ENCODE results near the gene KIAA1755.

KIAA1755 gene

DNA sequence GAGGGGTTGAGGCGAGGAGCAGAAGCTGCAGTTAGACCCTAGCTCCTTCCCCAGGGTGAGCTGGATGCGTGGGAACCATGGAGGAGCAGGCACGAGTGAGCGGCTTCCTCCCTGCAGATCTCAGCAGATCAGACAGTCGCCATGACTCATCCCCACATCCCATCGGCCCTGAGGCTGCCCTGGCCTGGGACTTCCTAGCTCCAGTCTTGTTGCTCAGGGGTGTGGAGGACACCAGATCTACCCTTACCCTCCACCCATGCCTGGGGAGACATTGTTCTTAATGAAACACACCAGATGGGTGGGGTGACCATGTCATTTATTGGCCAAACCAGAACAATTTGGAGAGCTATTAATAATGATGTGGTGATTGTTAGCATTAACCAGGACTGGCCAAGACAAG is 59.2 kb downstream of the KIAA1755 start:
- peak; percentile 75 for DNase-seq

DNA sequence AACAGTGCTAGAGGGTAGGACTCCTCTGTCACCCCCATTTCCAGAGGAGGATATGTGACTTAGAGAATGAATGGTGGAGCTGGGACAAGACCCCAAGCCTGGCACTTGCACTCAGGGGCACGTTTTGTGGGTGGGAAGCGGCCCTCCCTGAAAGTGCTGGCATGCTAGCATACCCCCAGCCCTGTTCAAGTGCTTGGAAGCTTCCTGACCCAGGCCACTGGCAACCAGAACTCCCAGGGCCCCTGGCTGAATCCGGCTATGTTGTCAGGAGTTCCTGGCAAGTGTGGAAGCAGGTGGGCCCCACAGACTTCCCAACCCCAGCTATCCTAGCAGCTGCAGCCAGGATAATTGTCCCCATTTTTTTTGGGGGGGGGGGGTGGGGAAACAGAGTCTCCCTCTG is 59.9 kb downstream of the KIAA1755 start:
- DNase-seq: no peak

DNA sequence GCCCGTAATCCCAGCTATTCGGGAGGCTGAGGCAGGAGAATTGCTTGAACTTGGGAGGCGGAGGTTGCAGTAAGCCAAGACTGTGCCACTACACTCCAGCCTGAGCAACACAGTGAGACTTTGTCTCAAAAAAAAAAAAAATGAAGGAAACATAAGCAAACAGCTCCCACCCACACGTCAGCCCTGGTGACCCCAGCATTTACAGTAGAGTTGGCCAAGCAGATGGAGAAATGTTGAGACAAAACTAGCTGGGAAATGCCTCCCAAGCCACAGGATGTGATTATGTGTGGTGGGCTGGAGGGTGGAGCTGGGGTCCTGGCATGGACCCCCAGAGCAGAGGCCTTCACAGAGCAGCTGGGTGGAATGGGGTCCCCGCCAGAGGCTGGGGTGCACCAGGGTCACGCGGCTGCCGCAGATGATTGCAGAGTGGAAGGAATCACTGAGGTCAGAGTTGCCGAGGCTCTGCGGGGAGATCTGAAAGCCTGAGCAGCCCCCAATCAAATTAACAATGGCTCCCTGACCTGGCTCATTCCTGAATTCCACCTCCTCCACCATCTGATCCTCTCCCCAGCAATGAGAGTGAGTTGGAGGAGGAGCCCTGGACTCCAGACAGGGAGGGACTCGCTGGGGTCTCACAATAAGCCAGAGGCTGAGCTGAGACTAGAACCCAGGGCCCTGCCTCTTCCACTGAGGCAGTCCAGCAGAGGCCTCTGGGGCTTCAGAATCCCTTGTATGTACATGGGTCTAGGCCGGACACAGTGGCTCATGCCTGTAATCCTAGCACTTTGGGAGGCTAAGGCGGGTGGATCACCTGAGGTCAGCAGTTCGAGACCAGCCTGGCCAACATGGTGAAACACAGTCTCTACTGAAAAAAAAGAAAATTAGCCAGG is 60.8 kb downstream of the KIAA1755 start:
- DNase-seq: no peak

DNA sequence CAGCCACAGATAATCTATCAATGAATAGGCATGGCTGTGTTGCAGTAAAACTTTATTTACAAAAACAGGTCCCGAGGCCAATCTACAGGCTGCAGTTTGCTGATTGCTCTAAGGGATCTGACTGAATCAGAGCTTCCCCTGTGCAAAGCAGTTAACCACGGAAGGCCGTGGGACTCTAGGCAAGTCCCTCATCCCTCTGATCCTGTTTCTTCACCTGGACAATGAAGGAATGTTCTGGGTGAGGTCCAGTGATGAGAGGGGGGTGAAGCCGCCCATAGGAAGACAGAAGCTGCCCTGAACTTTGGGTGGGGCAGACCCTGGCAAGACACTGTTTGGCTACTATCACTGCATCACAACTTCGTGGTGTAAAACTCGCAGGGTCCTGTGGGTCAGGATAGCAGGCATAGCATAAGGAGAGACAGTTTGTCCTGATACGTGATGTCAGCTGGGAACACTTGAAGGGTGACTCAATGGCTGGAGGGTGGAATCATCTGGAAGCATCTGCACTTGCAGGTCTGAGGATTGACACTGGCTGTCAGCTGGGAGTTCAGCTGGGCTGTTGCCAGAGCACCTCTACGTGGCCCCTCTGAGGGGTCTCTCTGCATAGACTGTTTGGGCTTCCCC is 62.2 kb downstream of the KIAA1755 start:
- DNase-seq: no peak

DNA sequence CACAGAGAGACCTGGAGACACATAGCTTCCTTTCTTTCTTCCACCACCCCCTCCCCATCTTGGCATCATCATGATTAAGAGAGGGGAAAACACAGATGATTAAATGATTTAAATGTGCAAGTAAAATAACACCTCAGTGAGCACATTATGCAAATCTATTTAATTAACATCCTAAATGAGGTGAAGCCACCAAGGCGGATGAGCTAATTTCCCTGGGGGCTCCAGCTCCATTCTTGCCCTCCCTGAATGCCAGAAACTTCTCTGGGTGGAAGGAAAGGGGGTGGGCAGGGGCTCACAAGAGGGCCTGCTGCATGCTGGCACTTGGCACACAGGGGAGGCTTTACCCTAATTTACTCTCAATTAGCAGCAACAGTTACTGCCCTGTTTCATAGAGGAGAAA is 62.9 kb downstream of the KIAA1755 start:
- no peak for DNase-seq

DNA sequence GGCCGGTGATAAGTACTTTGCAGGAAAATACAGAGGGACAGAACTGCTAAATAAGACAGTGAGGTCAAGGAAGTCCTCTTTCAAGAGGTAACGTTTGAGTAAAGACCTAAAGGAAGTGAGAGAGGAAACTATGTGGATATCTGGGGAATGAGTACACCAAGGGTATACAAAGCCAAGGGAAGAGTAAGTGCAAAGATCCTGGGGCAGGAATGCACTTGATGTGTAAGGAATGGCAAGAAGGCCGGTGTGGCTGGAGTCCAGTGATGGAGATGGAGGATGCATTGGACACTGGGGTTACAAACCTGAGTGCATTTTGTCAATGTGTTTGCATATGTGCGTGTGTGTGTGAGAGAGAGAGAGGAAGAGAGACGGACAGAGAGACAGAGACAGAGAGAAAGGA is 63.3 kb downstream of the KIAA1755 start:
- DNase-seq: no peak

DNA sequence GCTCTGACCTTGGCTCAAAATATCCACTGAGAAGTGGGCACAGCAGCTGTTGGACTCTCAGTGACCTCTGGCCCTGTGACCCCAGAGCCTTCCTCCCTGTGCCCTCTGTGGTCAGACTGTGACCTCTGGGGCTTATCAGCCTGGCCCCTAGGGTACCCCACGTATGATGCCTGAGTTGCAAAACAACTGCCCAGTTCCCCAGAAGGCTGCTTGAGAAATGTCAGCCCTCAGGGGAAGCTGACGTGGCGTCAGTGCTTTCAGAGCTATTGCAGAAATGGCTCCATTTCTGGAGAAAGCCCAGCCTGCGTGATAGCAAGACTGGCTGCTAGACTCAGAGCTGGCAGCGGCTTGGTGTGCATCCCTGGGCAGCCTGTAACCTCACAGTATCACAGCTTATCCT is 63.9 kb downstream of the KIAA1755 start:
- DNase-seq: peak; percentile 64

DNA sequence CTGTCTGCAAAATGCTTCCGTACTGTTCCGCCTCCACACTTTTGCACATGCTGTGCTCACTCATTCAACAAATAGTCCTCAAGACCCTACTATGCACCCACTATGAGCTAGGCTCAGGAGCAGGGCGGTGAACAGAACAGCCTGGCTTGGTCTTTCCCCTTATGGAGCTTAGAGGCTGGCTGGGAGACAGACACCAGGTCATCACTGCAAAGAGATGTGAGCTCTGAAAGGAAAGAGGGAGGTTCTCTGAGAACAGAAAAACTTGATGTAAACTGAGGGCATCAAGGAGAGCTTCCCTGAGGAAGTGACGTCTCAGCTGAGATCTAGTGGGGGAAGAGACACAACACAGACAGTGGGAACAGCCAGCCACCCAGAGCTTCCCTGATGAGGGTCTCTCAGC is 64.5 kb downstream of the KIAA1755 start:
- no peak for DNase-seq

DNA sequence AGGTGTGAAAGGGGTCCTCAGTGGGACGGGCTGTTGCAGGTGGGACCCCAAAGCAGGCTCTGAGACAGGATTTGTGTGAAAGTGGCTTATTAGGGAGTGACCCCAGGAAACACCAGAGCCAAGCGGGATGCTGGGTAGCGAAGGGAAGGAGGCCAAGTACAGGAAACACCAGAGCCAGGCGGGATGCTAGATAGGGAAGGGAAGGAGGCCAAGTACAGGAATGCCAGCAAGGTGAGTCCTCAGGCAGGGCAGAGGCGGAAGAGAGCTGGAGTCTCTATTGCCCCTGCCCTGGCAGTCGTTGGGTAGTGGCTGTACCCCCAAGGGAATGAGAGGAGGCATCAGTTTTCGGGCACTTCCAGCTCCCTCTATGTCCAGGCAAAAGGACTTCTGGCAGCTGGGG is 65.0 kb downstream of the KIAA1755 start:
- DNase-seq: no peak

DNA sequence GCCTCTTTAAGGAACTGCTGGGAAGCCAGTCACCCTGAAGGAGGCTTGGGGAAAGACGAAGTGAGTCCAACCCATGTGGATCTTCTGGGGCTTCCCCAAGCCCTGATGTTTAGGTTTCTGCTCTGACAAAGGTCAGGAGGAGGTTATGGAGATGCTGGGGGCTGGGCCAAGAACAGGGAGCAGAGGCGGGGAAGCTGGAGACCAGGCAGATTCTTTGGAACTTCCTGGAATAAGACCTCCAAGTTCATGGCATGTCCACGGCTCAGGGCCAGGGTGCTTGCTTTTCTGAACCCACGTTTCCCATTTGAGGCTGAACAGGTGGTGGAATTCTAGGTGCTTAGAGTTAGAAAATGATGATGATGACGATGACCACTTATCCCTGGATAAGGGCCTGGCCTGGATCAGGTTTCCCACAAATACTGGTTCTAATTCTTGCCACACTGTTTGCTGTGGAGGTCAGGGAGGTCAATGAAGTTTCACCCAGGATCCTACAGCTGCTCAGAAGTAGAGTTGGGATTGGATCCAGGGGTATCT is 65.5 kb downstream of the KIAA1755 start:
- DNase-seq: no peak

DNA sequence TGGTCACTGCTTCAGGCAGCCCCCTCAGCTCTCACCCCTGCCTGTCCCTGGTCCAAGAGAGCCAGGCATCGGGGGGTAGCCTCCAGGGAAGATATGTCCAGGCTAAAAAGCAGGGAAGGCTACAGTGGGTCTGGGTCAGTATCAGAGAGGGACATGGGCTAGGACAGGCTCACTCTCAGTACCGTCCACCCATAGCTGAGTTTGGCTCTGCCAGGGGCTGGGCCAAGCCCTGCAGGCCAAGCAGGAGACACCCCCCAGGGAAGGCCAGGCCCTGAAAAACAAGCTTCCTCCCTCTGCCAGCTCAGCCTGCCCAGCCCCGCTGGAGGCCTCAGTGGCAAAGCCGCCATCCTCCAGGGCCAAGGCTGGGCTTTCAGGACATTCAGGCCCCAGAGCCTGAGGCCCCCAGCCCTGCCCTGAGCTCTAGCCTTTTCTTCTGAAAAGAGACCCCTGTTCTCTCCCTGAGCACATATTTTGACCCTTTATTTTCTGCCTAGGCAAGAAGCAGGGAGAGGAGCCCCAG is 66.9 kb downstream of the KIAA1755 start:
- no peak for DNase-seq

DNA sequence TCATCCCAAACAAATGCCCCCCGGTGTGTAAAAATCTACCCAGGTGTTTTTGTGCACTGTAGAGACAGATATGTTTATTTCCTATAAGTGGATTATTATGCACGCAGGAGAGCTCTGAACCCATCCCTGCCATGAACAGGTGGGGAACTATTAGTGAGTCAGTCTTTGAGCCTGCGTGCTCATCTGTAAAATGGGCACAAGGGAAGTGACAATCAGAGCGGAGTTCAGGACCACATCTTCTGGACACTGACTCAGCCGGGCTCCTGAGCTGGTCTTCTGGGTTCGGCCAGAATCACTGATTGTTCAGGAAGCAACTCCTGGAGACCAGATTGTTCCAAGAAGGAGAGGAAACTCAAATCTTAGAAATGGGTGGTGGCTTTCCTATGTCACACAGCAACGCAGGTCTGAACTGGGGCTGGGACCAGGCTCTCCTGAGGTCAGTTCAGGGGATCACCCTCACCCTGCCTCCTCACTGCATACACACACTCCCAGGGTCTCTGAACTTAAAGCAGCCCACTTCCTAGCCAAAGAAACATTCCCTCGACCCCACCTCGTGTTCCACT is 68.1 kb downstream of the KIAA1755 start:
- no peak for DNase-seq

DNA sequence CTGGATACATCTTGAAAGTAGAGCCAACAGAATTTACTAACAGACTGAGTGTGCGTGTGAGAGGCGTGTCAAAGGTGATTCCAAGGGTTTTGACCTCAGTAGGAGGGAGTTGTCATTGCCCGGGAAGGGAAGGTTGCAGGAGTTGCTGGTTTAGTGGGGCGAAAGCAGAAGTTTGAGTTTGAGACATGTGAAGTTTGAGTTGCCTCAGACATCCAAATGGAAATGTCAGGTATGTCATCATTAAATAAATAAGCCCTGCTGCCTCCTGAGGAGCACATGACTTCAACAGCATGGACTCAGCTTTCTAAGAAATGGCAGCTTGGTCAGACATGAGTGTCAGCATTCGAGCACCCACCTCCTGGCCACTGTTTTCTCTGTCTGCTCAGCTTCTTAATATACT is 68.9 kb downstream of the KIAA1755 start:
- no peak for DNase-seq

DNA sequence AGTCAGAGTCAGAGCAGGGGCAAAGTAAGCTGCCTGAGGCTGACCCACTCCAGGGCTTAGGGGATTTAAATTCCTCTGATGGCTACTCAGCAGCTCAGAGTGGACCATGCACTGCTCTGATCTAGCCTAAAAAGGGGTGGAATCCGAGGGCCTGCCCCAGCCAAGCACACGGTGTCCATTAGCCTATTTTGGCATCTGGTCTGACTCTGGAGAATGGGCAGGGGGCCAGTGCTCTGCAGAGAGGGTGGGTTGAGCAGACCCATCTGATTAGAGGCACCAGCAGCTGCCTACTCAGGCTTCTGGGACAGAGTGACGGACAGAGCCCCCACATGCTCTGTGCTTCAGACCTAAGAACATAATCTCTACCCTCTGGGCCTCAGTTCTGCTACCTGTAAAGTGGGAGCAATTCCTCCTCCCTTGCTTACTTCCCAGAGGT is 69.6 kb downstream of the KIAA1755 start:
- DNase-seq: no peak

DNA sequence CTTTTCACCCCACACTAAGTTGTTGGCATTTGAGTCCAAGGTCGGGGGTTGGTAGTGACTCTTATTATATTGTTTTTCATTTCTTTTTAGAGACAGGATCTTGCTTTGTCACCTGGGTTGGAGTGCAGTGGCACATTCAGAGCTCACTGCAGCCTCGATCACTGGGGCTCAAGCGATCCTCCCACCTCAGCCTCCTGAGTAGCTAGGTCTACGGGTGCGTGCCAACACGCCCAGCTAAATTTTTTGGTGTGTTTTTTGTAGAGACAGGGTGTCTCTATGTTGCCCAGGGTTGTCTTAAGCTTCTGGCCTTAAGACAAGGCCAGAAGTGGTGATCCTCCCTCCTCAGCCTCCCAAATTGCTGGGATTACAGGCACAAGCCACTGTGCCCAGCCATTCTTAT is 70.4 kb downstream of the KIAA1755 start:
- no peak for DNase-seq

DNA sequence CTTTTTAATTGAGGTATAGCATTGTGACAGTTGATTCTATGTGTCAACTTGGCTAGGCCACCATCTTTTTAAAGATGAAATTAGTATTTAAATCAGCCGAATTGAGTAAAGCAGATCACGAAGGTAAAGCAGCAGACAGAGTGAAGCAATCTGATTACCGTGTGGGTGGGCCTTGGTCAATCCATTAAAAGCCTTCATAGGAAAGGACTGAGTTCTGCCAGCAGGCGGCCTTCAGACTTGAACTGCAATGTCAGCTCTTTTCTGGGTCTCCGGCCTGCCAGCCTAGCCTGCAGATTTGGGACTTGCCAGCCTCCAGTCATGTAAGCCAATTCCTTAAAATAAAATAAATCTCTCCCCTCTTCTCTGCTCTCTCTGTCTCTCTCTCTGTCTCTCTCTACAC is 73.0 kb downstream of the KIAA1755 start:
- DNase-seq: no peak

DNA sequence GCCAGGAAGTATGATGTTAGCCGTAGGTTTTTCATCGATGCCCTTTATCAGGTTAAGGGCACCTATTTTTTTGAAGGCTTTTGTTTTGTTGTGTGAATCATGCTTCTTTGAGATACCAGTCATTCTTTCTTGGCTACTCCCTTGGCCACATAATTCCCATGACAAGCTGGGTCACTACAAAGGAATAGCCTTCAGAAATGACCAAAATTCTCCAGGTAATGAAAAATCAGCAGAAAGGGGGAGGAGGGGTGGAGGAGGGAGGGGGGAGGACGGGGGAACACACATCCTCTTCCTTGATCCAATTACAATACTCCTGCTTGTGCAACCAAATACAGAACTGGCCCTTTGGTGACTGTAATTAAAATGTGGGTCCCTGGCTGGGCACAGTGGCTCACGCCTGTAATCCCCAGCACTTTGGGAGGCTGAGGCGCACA is 73.7 kb downstream of the KIAA1755 start:
- no peak for DNase-seq

DNA sequence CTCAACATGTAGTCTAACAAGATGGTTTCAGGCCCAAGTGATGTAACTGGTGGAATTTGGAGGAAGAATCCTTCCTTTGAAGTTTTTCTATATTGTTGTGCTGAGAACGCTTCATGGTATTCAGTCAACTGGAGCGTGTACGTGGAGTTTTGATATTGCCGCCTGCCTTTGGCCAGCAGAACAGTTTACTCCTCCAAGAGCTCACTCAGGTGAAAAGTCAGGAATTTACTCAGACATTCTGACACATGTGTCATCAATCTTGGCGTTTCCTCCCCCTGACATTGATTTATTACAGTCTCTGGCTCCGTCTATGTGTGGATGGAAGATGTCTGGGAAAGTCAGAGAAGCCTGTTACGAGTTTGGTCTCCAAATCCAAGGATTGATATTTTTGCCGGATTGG is 76.4 kb downstream of the KIAA1755 start:
- DNase-seq: peak; percentile 45

DNA sequence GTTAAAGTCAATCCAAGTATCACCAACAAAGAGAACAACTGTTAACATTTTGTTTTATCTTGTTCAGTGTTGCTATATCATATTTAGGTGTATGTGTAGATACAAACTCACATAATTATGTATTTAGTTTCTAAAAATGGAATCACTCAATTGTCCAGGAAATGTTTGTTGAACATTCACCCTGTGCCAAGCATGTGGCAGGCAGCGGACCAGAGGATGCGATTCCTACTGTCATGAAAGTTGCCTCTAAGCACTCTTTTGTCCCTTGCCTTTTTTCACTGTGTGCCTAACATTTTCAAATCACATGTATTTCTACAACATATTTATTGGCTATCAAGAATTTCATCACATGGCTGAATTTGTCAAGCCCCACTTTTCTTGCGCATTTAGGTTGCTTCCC is 78.6 kb downstream of the KIAA1755 start:
- DNase-seq: no peak

DNA sequence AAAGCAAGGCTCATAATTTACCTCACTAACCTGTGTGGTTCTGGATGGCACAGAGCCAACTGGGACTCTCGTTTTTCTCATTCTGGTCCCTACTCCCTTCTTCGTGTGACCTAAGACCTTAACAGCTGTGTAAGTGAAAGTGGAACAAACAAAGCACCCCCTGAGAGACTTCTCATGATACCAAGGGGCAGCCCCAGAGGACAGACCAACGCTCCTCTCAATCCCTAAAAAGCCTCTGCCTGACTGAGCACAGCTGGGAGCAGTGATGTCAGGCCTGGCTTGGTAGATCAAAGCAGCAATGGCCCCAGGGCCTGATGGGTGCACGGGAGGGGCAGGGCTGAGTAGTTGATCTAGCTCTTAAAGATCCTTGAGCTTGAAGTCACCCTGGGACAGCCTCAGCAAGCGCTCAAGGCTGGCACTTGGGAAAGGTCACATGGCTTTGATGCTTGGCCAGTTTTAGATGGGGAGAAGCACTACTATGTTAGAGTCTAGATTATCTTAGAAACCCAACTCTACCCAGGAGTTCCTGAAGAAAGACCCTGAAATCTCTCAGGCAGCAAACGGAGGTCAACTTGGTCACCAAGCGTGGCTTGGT is 79.2 kb downstream of the KIAA1755 start:
- DNase-seq: no peak

DNA sequence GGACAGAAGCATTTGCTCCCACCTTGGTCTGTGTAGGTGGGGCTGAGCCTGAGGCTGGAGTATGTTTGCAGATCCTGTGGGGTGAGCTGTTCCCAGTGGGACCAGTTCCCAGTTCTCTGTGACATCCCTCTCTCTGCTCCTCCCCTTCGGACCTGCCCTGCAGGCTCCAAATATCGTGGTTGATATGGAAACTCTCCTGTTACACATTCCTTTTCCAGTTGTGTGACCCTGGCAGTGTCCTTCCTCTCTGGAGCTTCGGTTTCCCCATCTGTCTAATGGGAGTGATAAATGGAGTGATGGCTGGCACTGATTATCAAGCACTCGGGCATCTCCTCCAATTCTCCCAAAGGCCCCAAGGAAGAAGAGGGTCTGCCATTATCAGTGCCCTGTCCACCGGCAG is 79.8 kb downstream of the KIAA1755 start:
- no peak for DNase-seq

DNA sequence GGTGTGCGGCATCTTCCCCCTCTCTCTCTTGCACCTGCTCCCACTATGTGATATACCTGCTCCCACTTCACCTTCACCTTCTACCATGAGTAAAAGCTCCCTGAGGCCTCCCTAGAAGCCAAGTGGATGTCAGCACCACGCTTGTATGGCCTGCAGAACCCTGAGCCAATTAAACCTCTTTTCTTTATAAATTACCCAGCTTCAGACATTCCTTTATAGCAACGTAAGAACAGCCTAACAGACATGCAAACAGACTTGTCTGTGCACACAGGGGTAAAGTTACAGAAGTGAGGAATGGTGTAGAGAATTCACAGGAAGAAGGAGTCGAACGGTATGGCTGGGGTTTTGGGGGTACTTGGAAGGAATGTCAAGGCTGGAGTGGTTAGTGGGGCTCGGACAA is 80.7 kb downstream of the KIAA1755 start:
- peak; percentile 44 for DNase-seq

DNA sequence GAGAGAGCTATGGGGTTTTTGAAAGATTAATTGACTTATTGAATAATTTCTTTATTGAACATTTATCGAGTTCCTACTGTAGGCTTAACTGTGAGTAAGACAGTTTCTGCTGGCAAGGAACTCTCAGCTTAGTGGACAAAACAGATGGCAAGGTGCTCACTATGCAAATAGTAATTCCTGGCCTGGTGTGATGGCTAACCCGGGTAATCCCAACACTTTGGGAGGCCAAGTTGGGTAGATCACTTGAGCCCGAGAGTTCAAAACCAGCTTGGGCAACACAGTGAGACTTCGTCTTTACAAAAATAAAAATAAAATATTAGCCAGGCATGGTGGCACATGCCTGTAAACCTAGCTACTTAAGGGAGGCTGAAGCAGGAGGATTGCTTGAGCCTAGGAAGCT is 82.0 kb downstream of the KIAA1755 start:
- DNase-seq: no peak

All from fibroblast of skin of abdomen (primary cell).